ENCODE measurements around the gene DGKI. TPM values are rescaled to one million over a fixed set of nuclear protein-coding genes. Genes with fewer than 3 reads are reported as not detected.

DGKI gene
- total RNA-seq, 1 donor from 2014 or later: 5.5 TPM

DNA sequence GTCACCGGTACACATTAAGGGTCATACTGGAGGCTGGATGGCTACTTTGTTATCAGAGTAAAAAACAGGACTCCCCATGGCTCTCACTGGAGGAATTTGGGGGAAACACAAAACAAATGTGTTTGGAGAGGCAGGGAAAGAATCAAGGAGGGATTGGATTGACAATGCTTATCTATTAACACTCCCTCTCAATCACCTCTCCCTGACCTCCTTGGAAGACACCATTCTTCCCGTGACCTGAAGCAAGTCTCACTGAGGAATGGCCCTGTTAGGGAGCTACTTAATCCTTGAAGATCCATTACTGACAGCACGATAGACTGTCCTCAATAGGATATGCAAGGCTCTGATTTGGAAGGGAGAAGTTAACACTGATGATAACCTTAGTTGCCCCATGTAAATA lies 261.2 kb downstream of the DGKI start:
- peak overlapping the region; percentile 56 for H3K4me2 ChIP-seq
- Mint-ChIP-seq H3K9me3 (no peaks in the 10 kb centered on the region), H3K36me3 (peaks cover 3% of the 10 kb centered on the region), H3K4me1 (peaks cover 16% of the 10 kb centered on the region), H3K4me3 (no peak overlapping the region), H3K27ac (peak overlapping the region; percentile 8), H3K27me3 (ENCODE audit: insufficient read depth, low read depth) (peaks cover 2% of the 10 kb centered on the region)
- no peak overlapping the region for H2AFZ ChIP-seq (replicated peaks)
- no peak overlapping the region for H3K27ac ChIP-seq
- no peaks in the 10 kb centered on the region for H3K79me2 ChIP-seq (ENCODE audit: low read depth)
- DNase-seq (ENCODE audit: low spot score): peak; percentile 82
- no peak overlapping the region for H3K9ac ChIP-seq
- H3K4me1 ChIP-seq: peaks cover 26% of the 10 kb centered on the region
- no peaks in the 10 kb centered on the region for H3K36me3 ChIP-seq
- peak; percentile 96 for TF ChIP-seq EZH2phosphoT487 (IDR thresholded peaks at IDR 0.05)
- TF ChIP-seq EZH2 (IDR thresholded peaks at IDR 0.05): no peak
- peaks cover 5% of the 10 kb centered on the region for H4K20me1 ChIP-seq (ENCODE audit: low read depth)
- H3K9me3 ChIP-seq (ENCODE audit: low read depth): no peaks in the 10 kb centered on the region
- H3K4me3 ChIP-seq: no peak overlapping the region
- peaks cover 45% of the 10 kb centered on the region for H3K27me3 ChIP-seq
- H3F3A ChIP-seq (ENCODE audit: low read depth): peaks cover 20% of the 10 kb centered on the region

- Histone ChIP-seq H3K36me3 (no peaks in the 10 kb centered on the region), H3K9ac (no peak overlapping the region), H3K4me2 (no peak overlapping the region), H3K27ac (no peak overlapping the region), H3K4me3 (no peak overlapping the region), H3K27me3 (peaks cover 38% of the 10 kb centered on the region), H3K79me2 (ENCODE audit: low read depth) (no peaks in the 10 kb centered on the region), H4K20me1 (ENCODE audit: low read depth) (peaks cover 5% of the 10 kb centered on the region), H3K9me3 (ENCODE audit: low read depth) (no peaks in the 10 kb centered on the region), H3F3A (ENCODE audit: low read depth) (peaks cover 11% of the 10 kb centered on the region), H3K4me1 (peaks cover 11% of the 10 kb centered on the region), H2AFZ (replicated peaks) (no peak overlapping the region)
- no peak overlapping the region for H3K27ac Mint-ChIP-seq
- DNase-seq (ENCODE audit: low spot score): no peak
- no peaks in the 10 kb centered on the region for H3K9me3 Mint-ChIP-seq
- peaks cover 22% of the 10 kb centered on the region for H3K4me1 Mint-ChIP-seq
- H3K27me3 Mint-ChIP-seq (ENCODE audit: insufficient read depth, low read depth): peaks cover 2% of the 10 kb centered on the region
- TF ChIP-seq EZH2phosphoT487 (IDR thresholded peaks at IDR 0.05) (no peak), CTCF (IDR thresholded peaks at IDR 0.05) (no peak), EZH2 (IDR thresholded peaks at IDR 0.05) (no peak)
- H3K4me3 Mint-ChIP-seq: no peak overlapping the region
- H3K36me3 Mint-ChIP-seq: peaks cover 3% of the 10 kb centered on the region
Measured at GRCh38 chr7:137583172-137583571, 263.6 kb downstream of the DGKI start.

DNA sequence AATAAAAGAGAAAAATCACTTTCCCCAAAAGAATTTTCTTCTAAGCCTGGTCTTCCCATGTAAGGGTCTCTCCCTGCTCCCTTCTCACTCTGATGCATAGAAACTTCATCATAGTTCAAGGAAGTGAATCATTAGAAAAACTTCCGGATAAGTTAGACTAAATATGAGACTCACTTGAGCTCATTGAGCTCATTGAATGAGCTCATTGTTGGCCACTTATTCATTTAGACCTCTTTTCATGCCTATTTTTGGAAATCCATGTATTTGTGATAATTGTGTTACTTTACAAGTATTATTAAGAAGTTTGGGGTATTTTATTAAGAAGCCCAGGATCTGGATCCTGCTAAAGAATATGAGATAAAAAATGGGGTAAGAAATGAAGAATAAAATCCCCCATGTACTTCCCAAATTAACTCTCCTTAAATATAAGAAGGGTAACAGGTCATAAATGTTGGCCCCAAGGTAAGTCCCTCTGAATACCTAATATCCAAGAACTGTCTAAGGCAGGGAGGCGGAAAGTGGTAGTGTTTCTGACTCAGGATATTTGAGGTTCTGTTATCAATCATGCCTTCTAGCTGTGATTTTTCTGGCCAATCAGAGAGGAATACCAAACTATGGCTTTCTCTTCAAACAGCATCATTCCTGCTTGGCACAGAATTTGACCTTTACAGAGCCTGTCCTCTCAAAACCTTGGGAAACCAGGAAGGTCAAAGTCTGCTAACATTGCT lies 266.7 kb downstream of the DGKI start:
- Mint-ChIP-seq H3K27me3 (ENCODE audit: insufficient read depth, low read depth) (no peaks in the 10 kb centered on the region), H3K27ac (peak overlapping the region; percentile 15), H3K36me3 (peaks cover 1% of the 10 kb centered on the region), H3K4me3 (no peak overlapping the region), H3K9me3 (no peaks in the 10 kb centered on the region), H3K4me1 (peaks cover 10% of the 10 kb centered on the region)
- Histone ChIP-seq H4K20me1 (ENCODE audit: low read depth) (no peaks in the 10 kb centered on the region), H3K9me3 (ENCODE audit: low read depth) (no peaks in the 10 kb centered on the region), H3K36me3 (no peaks in the 10 kb centered on the region), H3K4me2 (no peak overlapping the region), H3F3A (ENCODE audit: low read depth) (peaks cover under 1% of the 10 kb centered on the region), H3K9ac (no peak overlapping the region), H3K27me3 (peaks cover 23% of the 10 kb centered on the region), H3K79me2 (ENCODE audit: low read depth) (no peaks in the 10 kb centered on the region), H3K4me1 (peaks cover 1% of the 10 kb centered on the region), H2AFZ (replicated peaks) (no peak overlapping the region), H3K27ac (no peak overlapping the region), H3K4me3 (no peak overlapping the region)
- no peak for DNase-seq (ENCODE audit: low spot score)
- TF ChIP-seq EZH2 (IDR thresholded peaks at IDR 0.05): no peak
- no peak for TF ChIP-seq EZH2phosphoT487 (IDR thresholded peaks at IDR 0.05)
- TF ChIP-seq CTCF (IDR thresholded peaks at IDR 0.05): no peak

DNA sequence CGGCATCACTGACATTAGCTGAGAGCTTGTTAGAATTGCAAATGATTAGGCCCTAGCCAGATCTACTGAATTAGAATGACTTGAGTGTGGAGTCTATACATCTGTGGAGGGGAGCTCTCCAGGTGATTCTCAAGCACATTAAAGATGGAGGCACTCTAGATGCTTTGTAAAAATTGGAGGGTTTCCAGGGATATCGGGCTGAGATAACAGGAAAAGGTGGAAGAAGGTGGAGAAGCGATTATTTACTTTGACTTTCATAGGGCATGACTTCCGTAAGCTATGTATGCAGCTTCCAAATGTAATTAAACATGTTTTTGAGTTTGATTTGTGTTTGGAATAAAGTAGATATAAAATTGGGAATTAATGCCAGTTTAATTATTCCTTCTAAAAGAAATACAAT lies 268.2 kb downstream of the DGKI start:
- Histone ChIP-seq H3K79me2 (ENCODE audit: low read depth) (no peaks in the 10 kb centered on the region), H4K20me1 (ENCODE audit: low read depth) (no peaks in the 10 kb centered on the region), H3K4me2 (no peak overlapping the region), H2AFZ (replicated peaks) (no peak overlapping the region), H3F3A (ENCODE audit: low read depth) (no peaks in the 10 kb centered on the region), H3K4me3 (no peak overlapping the region), H3K9ac (no peak overlapping the region), H3K36me3 (no peaks in the 10 kb centered on the region), H3K9me3 (ENCODE audit: low read depth) (no peaks in the 10 kb centered on the region), H3K4me1 (no peaks in the 10 kb centered on the region), H3K27me3 (peaks cover 11% of the 10 kb centered on the region), H3K27ac (no peak overlapping the region)
- DNase-seq (ENCODE audit: low spot score): no peak
- Mint-ChIP-seq H3K9me3 (no peaks in the 10 kb centered on the region), H3K36me3 (no peaks in the 10 kb centered on the region), H3K4me1 (peaks cover 7% of the 10 kb centered on the region), H3K27me3 (ENCODE audit: insufficient read depth, low read depth) (no peaks in the 10 kb centered on the region), H3K4me3 (no peak overlapping the region), H3K27ac (no peak overlapping the region)
- TF ChIP-seq CTCF (IDR thresholded peaks at IDR 0.05): no peak
- no peak for TF ChIP-seq EZH2phosphoT487 (IDR thresholded peaks at IDR 0.05)
- no peak for TF ChIP-seq EZH2 (IDR thresholded peaks at IDR 0.05)

Data from neural progenitor cell (in vitro differentiated cells).